Measurements from ENCODE around the gene AHDC1.
"Not testable (repeated sequence)": the region's sequence is repeated elsewhere in the genome, so short reads cannot be mapped to it uniquely, and the experiment has no call there.

Gene AHDC1

DNA sequence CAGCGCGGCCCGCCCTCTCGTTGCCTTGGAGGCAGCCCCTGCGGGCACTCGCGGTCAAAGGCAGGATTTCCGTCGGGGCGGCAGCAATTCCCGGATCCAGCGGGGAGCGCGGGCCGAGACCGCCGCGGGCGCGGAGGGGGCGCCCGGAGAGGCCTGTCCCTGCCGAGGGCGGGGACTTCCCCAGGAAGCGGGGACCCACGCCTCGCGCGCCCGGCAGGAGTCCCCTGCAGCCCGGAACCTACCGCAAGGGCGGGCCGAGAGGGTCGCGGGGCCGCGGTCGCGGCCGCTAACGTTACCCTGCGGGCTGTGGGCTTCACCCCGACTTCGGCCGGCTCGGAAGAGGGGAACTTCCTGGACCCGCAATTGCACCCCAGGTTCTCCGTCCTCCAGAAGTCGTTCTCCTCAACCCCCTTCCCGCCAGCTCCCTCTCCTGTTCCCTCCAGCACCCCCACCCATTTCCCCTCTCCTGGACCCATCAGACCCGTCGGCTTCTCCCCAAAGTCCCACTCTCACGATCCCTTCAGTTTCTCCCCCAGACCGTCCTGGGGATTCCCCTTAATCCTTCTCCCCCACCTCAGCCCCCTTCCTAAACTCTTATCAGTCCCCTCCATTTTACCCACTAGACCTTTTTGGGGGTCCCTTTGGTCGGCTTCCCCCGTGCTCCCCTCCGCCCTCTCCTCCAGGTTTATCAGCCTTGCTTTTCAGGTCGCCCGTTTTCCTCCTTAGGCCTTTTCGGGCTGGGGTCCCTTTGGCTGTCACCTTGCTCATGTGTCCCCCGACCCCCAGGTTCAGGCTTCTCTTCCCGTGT is 30.4 kb upstream of the AHDC1 start:
- DNase-seq (ENCODE audit: low read depth in 2 of 2) = no peak

DNA sequence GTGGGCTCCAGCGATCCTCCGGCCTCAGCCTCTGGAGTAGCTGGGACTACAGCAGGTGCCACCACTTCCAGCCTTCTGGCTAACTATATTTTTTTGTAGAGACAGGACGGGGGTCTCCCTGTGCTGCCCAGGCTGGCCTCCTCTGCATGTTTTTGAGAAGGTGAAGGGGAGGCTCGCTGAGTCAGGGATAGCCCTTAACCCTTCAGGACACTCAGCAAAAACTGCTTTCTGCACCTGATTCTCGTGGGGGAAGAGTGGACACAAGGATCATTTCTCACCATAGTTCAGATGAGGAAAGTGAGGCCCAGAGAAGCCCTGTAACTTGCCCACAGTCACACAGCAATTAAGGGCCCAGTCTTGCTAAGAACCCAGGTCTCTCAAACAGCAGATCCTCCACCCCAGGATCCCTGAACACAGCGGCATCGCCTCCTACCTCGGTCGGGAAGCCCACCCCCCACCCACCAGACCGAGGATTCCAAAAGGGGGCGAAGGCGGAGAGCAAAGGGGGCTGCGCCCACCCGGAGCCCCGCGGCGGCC is 29.8 kb upstream of the AHDC1 start:
- no peak for DNase-seq (ENCODE audit: low read depth in 2 of 2)

DNA sequence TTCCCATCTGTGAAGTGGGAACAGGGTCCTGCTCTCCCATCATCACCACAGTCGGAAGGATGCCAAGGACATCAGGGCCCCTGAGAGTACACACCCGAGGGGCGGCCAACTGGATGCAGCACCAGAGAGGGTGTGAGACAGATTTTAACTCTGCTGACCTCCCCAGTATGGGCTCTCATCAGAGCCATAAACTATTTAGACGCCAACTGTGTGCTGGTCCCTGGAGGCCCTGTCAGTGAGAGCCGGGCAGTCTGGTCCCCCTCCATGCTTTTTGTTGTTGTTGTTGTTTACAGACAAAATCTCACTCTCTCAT is 29.3 kb upstream of the AHDC1 start:
- DNase-seq (ENCODE audit: low read depth in 2 of 2) = no peak

DNA sequence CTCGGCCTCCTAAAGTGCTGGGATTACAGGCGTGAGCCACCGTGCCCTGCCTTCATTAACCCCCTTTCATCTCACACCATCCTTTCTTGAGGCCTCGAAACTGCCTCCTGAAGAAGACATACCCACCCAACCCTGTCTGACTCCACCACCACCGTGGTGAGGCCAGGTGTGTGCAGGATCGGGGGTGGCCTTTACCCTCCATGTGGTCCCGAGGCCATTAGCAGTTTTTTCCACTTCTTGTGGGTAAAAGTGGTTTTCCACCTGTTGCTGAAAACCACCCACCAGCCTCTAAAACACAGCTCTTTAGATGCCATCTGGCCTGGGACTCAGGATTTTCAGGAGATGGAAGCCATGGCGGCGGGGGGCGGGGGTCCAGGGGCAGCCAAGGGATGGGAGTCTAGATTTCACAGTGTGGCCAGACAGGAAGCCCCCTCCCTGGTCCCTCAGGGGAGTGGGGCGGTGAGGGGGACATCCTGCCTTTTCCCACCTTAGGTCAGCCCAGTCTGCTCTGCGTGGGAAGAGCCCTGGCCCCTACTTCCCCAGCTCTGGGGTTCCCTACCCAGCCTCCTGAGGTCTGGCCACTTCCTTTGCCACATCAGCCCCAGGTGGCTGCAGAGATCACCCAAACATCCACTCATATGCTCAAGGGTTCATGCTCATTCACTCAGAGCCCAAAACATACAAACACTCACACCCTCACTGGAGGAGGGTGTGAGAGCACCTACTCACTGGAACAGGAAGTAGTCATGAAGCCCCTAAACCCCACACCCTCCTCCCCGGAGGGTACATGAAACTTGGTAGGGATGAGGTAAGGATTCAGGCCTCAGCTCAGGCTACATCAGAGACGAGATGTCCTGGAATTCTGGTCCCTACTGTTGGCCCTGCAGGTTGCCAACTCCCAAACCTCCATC is 28.7 kb upstream of the AHDC1 start:
- peak in 1 of 2 donors; percentile 43 for DNase-seq (ENCODE audit: low read depth in 2 of 2)

DNA sequence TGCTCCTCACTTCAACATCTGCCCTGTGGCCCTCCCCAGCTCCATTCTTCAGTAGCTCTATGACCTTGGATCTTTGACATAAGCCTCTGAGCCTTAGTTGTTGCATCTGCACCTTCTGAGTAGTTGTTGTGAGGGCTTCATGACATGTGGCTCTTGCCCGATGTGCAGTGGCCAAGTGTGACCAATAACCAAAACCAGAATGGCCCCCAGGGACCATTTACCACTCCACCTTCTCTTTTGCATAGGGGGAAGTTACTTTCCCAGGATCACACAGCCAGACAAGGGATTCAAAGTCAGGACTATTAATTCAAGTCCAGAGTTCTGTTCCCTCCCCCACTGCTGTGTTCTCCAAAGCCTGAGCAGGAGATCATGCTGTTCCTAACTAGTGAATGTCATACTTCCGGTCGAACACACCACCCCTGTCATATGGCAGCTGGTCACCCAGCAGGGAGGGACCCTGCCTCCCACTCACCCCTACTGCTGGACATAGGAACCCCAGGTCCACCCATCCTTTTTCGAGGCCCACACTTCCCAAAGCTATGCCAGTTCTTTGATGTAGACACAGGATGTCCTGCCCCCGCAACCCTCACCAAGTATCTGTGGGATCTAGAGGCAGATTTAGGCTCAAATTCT is 27.0 kb upstream of the AHDC1 start:
- no peak for DNase-seq (ENCODE audit: low read depth in 2 of 2)

DNA sequence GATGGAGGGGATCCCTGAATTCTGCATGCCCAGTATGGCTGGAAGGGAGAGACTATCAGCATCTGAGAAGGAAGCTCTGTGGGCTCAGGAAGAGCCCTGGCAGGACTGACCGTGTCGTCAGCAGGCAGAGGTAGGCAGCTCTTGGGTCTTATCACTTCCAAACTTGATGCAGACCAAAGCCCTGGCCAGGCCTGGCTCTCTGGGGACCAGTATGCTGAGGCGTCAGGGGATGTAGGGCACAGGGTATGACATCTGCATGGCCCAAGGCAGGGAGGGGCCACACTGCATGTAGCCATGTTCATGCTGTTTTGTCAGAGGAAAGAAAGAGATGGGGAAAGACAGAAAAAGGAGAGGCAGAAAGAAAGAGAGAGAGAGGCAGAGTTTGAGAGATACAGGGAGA is 24.8 kb upstream of the AHDC1 start:
- DNase-seq (ENCODE audit: low read depth in 2 of 2) = no peak

DNA sequence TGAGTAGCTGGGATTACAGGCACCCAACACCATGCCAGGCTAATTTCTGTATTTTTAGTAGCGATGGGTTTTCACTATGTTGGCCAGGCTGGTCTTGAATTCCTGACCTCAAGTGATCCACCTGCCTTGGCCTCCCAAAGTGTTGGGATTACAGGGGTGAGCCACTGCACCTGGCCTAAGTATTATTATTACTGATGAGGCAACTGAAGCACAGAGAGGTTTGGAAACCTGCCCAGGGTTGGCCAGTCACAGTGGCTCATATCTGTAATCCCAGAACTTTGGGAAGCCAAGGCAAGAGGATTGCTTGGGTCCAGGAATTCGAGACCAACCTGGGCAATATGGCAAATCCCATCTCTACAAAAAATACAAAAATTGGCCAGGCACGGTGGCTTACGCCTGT is 23.8 kb upstream of the AHDC1 start:
- DNase-seq (ENCODE audit: low read depth in 2 of 2) = not testable (repeated sequence)

DNA sequence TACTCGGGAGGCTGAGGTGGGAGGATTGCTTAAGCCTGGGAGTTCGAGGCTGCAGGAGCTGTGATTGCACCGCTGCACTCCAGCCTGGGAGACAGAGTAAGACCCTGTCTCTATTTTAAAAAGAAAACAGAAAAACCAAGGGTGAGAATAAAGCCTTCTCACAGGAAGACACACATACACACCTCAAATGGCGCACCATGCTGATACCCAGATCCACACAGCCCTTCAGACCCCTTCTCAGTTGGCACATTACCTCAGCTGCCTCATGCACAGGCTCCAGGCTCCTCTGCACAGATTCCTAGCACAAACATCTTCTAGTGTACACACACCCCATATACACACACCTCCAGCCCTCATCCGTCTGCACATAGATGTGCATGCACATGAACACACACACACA is 23.1 kb upstream of the AHDC1 start:
- no peak for DNase-seq (ENCODE audit: low read depth in 2 of 2)

DNA sequence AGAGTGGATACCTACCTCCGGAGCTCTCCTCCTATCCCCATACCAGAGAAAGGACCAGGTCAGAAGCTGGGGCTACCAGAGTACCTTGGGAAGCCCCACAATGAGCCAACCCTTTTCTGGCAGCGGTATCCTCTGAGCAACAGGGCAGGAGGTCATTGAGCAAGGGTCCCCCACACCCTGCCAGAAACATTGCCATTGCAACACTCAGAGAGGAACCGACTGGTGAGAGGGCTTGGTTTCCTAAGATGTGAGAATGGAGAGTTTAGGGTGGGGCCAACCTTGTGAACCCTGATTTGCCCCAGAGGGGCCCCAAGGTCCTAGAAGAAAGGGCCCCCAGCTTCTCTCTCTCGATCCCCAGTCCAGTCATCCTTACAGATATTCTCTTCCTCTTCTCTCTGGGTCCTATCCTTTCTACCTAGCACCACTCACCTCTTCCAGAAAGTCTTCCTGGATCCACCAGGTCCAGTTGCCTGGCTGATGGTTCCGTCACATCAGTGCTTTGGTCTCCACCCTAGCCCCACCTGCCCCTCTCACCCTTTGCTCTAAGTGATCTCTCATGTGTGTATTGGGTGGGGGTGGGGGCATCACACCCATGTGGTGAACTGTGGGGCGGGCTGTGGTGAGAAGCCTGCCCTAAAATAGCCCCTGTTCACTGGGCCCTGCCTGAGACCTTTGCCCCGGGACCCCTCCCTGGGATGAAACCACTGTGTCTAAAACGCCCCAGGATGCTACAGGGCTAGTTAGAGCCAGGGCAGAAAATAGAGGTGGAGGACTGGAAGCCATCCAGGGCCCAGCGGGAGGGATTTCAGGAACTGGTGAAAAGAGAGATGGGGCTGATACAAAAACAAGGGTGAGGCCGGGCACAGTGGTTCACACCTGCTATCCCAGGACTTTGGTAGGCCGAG is 22.3 kb upstream of the AHDC1 start:
- no peak for DNase-seq (ENCODE audit: low read depth in 2 of 2)

DNA sequence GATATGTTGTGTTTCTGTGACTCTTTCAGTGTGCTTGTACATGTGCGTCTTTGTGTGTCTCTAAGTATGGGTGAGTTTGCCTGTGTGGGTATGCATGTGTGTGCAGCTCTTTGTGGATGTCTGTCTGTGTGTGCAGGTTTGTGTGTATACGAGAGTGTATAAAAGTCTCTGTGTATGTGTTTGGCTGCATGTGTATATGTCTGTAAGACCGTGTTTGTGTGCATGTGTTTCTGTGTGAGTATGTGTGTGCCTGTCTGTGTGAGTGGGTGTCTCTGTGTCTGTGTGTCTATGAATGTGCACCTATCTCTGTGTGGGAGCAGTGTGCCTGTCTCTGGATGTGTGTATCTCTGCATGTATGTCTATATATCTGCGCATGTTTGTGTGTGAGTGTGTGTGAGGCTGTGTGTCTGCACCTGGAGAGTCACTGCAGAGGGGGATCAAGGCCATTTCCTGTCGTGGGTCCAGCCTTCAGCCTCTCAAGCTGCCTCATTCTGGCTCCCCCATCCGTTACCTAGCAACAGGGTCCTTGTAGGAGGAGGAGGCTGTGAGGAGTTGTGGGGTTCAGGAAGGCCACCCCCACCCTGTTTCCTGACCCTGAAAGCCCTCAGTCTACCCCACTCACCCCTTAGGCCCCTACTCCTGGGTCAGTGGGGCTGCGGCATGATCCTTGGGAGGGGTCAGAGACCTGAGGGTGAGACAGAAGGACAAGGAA is 20.7 kb upstream of the AHDC1 start:
- DNase-seq (ENCODE audit: low read depth in 2 of 2) = no peak

DNA sequence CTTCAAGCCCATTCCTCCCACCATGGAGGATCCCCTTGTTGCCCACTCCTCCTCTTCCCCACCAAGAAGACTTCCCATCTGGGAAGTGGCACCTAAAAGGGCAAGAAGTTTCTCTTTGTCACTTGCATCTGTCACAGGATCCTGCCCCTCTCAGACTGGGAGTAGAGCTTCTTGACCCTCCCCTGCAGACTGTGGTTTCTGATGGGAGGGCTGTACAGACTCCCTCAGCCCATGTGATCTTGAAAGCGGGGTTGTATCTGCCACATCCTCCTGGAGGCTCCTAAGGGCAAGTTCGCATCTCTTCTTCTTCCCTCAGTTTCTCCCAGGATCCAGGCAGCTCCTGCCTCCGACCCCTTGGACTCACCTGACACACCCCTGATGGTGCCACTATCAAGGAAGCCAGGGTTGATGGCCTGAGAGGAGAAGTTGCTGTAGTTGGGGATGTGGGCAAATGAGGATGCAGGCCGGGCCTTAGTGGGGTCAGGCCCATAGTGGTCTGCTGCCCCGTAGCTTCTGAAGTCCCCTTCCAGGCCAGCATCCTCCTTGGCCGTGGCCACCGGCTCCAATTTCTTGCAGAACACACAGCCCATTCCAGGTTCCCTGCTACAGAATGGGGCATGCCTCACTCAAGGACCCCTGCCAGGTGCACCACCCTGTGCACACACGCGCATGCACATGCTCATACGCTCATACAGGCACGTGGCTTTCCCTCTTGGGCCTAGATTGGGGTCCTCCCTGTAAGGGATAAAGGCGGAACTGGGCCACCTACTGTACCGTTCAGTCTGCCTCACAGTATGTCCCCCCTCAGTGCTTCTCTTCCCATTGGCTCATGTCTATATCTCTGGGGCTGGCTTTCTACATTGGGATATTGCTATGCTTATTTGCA is 19.6 kb upstream of the AHDC1 start:
- no peak for DNase-seq (ENCODE audit: low read depth in 2 of 2)

DNA sequence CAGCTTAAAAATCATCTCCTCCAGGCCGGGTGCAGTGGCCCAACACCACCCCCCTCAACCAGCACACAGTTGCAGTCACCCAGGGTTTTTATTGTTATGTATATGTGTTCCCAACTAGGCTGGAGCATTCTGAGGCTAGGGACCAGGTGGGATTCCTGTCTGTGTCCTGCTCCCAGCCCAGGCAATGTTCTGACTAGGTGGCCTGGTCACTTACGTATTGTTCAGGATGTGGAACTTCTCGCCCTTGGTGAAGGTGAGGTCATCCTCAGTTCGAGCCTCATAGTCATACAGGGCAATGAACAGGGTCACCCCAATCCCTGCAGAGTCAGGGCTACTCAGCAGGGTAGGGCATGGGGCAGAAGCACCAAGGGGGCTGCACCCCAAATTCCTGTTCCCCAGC is 18.9 kb upstream of the AHDC1 start:
- no peak for DNase-seq (ENCODE audit: low read depth in 2 of 2)

DNA sequence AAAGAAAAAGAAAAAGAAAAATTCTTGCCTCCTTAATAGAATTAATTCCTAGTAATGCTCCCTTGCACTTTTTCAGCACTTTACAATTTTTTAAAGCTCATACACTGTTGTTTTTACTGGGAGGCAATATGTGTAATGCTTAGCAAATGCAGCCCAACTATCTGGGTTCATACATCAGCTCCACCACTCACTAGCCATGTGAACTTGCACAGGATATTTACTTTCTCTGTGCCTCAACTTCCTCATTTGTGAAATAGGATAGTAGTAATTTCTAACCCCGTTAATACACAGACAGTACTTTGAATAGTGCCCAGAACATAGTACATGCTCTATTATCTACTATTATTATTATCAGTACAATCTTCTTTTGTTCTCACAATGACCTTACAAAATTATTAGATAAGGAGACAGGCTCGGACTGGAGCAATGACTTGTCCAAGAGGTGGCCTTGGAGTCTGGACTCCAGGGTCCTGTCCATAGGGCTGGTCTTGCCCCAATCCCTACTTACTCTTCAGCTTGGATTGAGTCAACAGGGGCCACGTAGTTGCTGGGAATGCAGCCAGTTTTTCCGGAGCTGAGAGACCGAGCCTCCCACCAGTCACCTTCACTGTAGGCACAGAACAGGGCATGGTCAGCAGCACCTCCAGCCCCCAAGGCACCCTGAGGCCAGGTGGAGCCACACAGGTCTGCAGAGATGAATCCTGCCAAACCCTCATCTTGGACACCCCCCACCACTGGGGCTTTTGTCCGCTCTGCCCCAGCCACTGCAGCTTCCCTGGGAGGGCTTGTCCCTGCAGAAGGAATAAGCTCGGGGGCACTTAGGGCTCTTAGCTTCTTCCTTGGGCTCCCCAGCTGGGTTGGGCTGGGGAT is 17.3 kb upstream of the AHDC1 start:
- no peak for DNase-seq (ENCODE audit: low read depth in 2 of 2)

DNA sequence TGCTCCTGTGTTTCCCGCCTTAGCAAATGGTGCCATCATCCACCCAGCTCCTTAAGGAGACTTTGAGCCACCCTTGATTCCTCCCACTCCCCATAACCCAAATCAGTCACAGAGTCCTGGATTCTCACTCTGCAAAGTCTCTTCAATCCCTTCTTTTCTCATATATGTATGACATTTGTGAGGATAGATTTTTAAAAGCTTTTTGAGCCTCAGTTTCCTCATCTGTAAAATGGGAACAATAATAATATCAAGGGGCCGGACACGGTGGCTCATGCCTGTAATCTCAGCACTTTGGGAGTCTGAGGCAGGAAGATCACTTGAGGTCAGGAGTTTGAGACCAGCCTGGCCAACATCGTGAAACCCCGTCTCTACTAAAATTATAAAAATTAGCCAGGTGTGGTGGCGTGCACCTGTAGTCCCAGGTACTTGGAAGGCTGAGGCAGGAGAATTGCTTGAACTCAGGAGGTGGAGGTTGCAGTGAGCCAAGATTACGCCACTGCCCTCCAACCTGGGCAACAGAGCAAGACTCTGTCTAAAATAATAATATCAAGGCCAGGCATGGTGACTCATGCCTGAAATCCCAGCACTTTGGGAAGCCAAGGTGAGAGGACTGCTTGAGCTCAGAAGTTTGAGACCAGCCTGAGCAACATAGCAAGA is 16.0 kb upstream of the AHDC1 start:
- DNase-seq (ENCODE audit: low read depth in 2 of 2) = not testable (repeated sequence)

DNA sequence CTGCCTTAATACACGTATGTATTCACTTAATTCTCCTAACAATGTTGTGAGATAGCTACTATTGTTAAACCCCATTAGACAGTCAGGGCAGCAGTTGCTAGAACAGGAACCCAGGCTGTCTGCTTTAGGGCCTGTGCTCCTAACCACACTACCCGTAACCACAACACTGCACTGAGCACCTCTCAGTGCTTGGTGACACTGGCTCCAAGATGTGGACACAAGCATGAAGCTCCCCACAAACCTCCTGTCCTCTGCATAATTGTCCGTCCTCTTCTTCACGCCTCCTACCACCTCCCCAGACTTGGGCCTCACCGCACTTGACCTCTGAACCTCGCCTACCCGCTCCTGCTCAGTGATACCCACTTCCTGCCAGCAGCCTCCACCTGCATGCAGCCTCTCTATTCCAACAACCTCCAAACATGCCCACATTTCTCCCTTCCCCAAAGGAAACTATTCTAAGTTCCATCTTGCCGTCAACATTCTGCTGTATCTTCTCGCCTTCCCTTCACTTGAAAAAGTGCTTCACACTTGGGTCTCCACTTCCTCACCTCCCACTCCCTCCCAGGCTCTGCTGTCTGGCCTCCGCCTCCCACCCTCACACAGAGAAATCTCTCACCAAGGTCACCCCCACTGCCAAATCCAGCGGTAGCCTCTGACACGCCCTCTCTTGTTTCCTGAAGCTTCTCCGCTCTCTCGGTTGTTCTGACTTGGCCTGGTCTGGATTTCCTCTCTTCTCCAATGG is 14.6 kb upstream of the AHDC1 start:
- DNase-seq (ENCODE audit: low read depth in 2 of 2) = no peak

DNA sequence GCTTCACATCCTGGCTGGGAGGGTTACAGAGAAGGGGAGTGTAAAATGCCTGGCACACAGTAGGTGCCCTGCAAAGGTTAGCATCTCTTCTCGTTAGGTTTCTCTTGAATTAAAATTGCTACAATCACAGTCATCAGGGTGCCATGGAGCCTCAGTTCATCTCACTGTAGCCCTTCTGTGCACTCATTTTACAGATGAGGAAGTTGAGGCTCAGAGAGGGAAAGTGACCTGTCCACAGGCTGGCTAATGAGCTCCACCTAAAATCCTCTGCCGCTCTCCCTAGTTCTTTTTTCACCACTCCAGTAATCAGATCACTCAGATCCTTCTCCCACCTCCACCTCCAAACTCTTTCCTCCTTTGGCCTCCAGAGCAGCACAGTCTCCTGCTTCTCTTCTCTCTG is 13.5 kb upstream of the AHDC1 start:
- DNase-seq (ENCODE audit: low read depth in 2 of 2) = no peak

DNA sequence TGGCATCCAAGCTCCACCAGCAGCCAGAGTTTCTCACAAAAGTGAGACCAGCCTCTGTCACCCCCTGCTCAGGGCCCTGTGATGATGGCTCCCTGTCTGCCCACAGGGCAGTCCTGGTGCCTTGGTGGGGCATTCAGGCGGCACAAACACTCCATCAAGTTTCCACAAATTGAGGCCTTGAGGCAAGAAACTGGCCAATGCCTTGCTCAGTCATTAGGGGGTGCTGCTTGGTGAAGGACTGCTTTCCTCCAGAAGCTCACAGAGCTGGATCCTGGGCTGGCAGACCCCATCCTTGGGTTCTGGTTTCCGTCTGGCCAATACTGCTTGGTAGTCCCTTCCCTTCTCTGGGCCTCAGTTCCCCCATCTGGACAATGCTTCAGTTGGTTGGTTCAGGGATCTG is 12.5 kb upstream of the AHDC1 start:
- DNase-seq (ENCODE audit: low read depth in 2 of 2) = no peak

All from activated CD4-positive, alpha-beta T cell treated with anti-CD3 and anti-CD28 coated beads for 24 hours (primary cell).